Measurements from ENCODE around the gene RGMA. TPM values are rescaled to one million over a fixed set of nuclear protein-coding genes. Genes with fewer than 3 reads are reported as not detected.

The RGMA gene
- total RNA-seq, 1 experiment from 2014 or later: 1.3 TPM

GRCh38 chr15:93024716-93025624 lies 64.0 kb downstream of the RGMA start:
- Histone ChIP-seq H3K27me3 (ENCODE audit: low read length) (no peaks in the 10 kb centered on the region), H3F3A (ENCODE audit: low read length, unreplicated experiment) (no peaks in the 10 kb centered on the region), H3K4me3 (ENCODE audit: low read length) (no peak overlapping the region), H2AFZ (ENCODE audit: low read length) (no peak overlapping the region), H3K4me2 (ENCODE audit: low read length) (no peak overlapping the region), H3K9ac (ENCODE audit: low read length) (no peak overlapping the region), H3K9me2 (replicated peaks; ENCODE audit: low read length) (no peaks in the 10 kb centered on the region), H3K36me3 (ENCODE audit: low read depth, low read length) (peaks cover 61% of the 10 kb centered on the region), H3K27ac (ENCODE audit: low read length) (no peak overlapping the region), H3K4me1 (ENCODE audit: insufficient read depth, low read length) (no peaks in the 10 kb centered on the region), H3K79me2 (ENCODE audit: low read length) (peaks cover 7% of the 10 kb centered on the region; the same call in 1 of the 2 replicates), H4K20me1 (ENCODE audit: low read length) (no peaks in the 10 kb centered on the region), H3K9me3 (ENCODE audit: low read length) (no peaks in the 10 kb centered on the region)
- ATAC-seq (no peak), DNase-seq (no peak)
- TF ChIP-seq EZH2phosphoT487 (IDR thresholded peaks at IDR 0.05; ENCODE audit: borderline replicate concordance, low read length) (no peak), CTCF (conservative IDR thresholded peaks at IDR 0.05; ENCODE audit: low read depth, low read length) (no peak), EZH2 (IDR thresholded peaks at IDR 0.05; ENCODE audit: low read length, unreplicated experiment) (no peak)
- ChIA-PET CTCF (no interaction called here), POLR2A (ENCODE audit: unreplicated experiment) (no interaction called here)
- TSS peak; percentile 25 for BruUV-seq (replicated peaks)
- intact Hi-C loops (cut with micrococcal nuclease): no loop called here

GRCh38 chr15:93024293-93024692 lies 64.7 kb downstream of the RGMA start:
- Histone ChIP-seq H3K9ac (ENCODE audit: low read length) (no peak overlapping the region), H3K4me3 (ENCODE audit: low read length) (no peak overlapping the region), H3K27me3 (ENCODE audit: low read length) (no peaks in the 10 kb centered on the region), H3K9me3 (ENCODE audit: low read length) (no peaks in the 10 kb centered on the region), H3K79me2 (ENCODE audit: low read length) (peaks cover 7% of the 10 kb centered on the region; the same call in 1 of the 2 replicates), H3K4me2 (ENCODE audit: low read length) (no peak overlapping the region), H3K9me2 (replicated peaks; ENCODE audit: low read length) (no peaks in the 10 kb centered on the region), H3K36me3 (ENCODE audit: low read depth, low read length) (peaks cover 68% of the 10 kb centered on the region), H3K4me1 (ENCODE audit: insufficient read depth, low read length) (no peaks in the 10 kb centered on the region), H3F3A (ENCODE audit: low read length, unreplicated experiment) (no peaks in the 10 kb centered on the region), H2AFZ (ENCODE audit: low read length) (no peak overlapping the region), H4K20me1 (ENCODE audit: low read length) (no peaks in the 10 kb centered on the region), H3K27ac (ENCODE audit: low read length) (no peak overlapping the region)
- no peak for TF ChIP-seq EZH2phosphoT487 (IDR thresholded peaks at IDR 0.05; ENCODE audit: borderline replicate concordance, low read length)
- no peak for TF ChIP-seq EZH2 (IDR thresholded peaks at IDR 0.05; ENCODE audit: low read length, unreplicated experiment)
- no peak for TF ChIP-seq CTCF (conservative IDR thresholded peaks at IDR 0.05; ENCODE audit: low read depth, low read length)
- intact Hi-C loops (cut with micrococcal nuclease): no loop called here
- DNase-seq (no peak), ATAC-seq (no peak)
- ChIA-PET POLR2A (ENCODE audit: unreplicated experiment) (no interaction called here), CTCF (no interaction called here)
- BruUV-seq (replicated peaks): no TSS peak

Measured in PC-3 (cell line).